Endothelial cell of umbilical vein (primary cell): ENCODE measurements around the gene TMEM140. TPM values are rescaled to one million over a fixed set of nuclear protein-coding genes. Genes with fewer than 3 reads are reported as not detected.

Experiments
- BruUV-seq: library from RNA; stranded (reverse); fragments of 400-500 nt; replicated peaks from 2 replicates; lab custom pipeline; 2021; lab: Mats Ljungman, UMichigan
- CTCF ChIA-PET: fragments of 300-600, 350-600 bp; sonication (Branson Sonifier 250); formaldehyde crosslinking; loops from one replicate; lab custom pipeline; 2021; ENCODE audit warnings: antibody characterized with exemption, inconsistent platforms; lab: Charles Lee
- POLR2A ChIA-PET: fragments of 300-600, 350-600 bp; sonication (Branson Sonifier 250); formaldehyde crosslinking; loops from one replicate; lab custom pipeline; 2021; ENCODE audit warnings: antibody characterized with exemption, inconsistent platforms; lab: Charles Lee
- DNase-seq: peaks from one replicate; pipeline ENCODE4 v3.0.0-alpha.2; 2011; ENCODE audit warnings: low read depth, low spot score
- FAIRE-seq: peaks from 2 replicates; lab custom pipeline; 2011; peaks lifted over from hg19 to GRCh38; lab: Jason Lieb, UNC
- H2AFZ ChIP-seq: 2 replicates; pipeline ENCODE4 v1.6.0; 2012; ENCODE audit warnings: low read depth, low read length, control low read depth, inconsistent platforms
- H3K27ac ChIP-seq: 2 replicates; pipeline ENCODE4 v1.5.1; 2011; ENCODE audit warnings: low read depth, mild to moderate bottlenecking, control low read depth, low read length, moderate library complexity; ENCODE audit not compliant: insufficient read depth
- H3K27me3 ChIP-seq, 2 experiments: 2 replicates each; pipeline versions ENCODE4 v1.6.0 to v1.6.1; 2011; ENCODE audit warnings: low read length in 2 of 2, mixed read lengths in 1 of 2; ENCODE audit not compliant: control insufficient read depth in 2 of 2, insufficient read depth in 2 of 2
- H3K36me3 ChIP-seq, 2 experiments: 2 replicates in 1 of 2; 3 replicates in 1 of 2; pipeline ENCODE4 v1.5.1; 2011; ENCODE audit warnings: low read length in 2 of 2, mild to moderate bottlenecking in 1 of 2, moderate library complexity in 1 of 2; ENCODE audit not compliant: control insufficient read depth in 2 of 2, insufficient read depth in 2 of 2; ENCODE audit errors: extremely low read depth in 1 of 2
- H3K4me1 ChIP-seq: 3 replicates; pipeline ENCODE4 v1.5.1; 2011; ENCODE audit warnings: mild to moderate bottlenecking, low read length; ENCODE audit not compliant: control insufficient read depth, insufficient read depth; ENCODE audit errors: extremely low read depth
- H3K4me2 ChIP-seq: 2 replicates; pipeline ENCODE4 v1.6.1; 2011; ENCODE audit warnings: low read length, control low read depth, mixed read lengths; ENCODE audit not compliant: insufficient read depth
- H3K4me3 ChIP-seq, 3 experiments: fragments of 200-600 bp in 1 of 3; sonication (generic), shearing (Covaris generic) in 1 of 3; replicated peaks in 1 of 3; 2 replicates each; pipeline ENCODE4 v1.5.1; 2011 to 2016; ENCODE audit warnings: control low read depth in 3 of 3, low read length in 3 of 3, mild to moderate bottlenecking in 2 of 3, inconsistent platforms in 1 of 3, low read depth in 1 of 3, moderate library complexity in 1 of 3; ENCODE audit not compliant: insufficient read depth in 1 of 3
- H3K79me2 ChIP-seq: 2 replicates; pipeline ENCODE4 v1.6.0; 2012; ENCODE audit warnings: low read length, inconsistent platforms; ENCODE audit not compliant: control insufficient read depth, insufficient read depth
- H3K9ac ChIP-seq: replicated peaks from 2 replicates; pipeline ENCODE3; 2011; ENCODE audit warnings: low read length, control low read depth; ENCODE audit not compliant: insufficient read depth; ENCODE audit errors: extremely low read depth
- H3K9me1 ChIP-seq: replicated peaks from 3 replicates; pipeline ENCODE4 v1.6.0; 2011; ENCODE audit warnings: mild to moderate bottlenecking, low read length; ENCODE audit not compliant: control insufficient read depth, insufficient read depth; ENCODE audit errors: extremely low read depth
- H3K9me3 ChIP-seq: replicated peaks from 2 replicates; pipeline ENCODE4 v1.5.1; 2012; ENCODE audit warnings: low read length, inconsistent platforms; ENCODE audit not compliant: control insufficient read depth, insufficient read depth
- H4K20me1 ChIP-seq: replicated peaks from 2 replicates; pipeline ENCODE3; 2011; ENCODE audit warnings: mild to moderate bottlenecking, low read length; ENCODE audit not compliant: control insufficient read depth, insufficient read depth; ENCODE audit errors: extremely low read depth
- CTCF ChIP-seq, 2 donors: IDR thresholded peaks; 1 replicate in 1 of 2; 2 replicates in 1 of 2; pipeline ENCODE4 v1.5.1; 2011; ENCODE audit warnings: low read length in 2 of 2, mild to moderate bottlenecking in 2 of 2, moderate library complexity in 2 of 2, control low read depth in 1 of 2, inconsistent platforms in 1 of 2, low read depth in 1 of 2; ENCODE audit not compliant: insufficient read depth in 1 of 2; ENCODE audit errors: extremely low read depth in 1 of 2
- EZH2 ChIP-seq: IDR thresholded peaks from 2 replicates; pipeline ENCODE4 v1.6.1; 2012; ENCODE audit warnings: borderline replicate concordance, low read depth, mild to moderate bottlenecking, moderate library complexity, low read length, inconsistent platforms; ENCODE audit not compliant: severe bottlenecking
- FOS ChIP-seq: IDR thresholded peaks from 2 replicates; pipeline ENCODE4 v1.6.1; 2011; ENCODE audit warnings: mild to moderate bottlenecking, low read length, moderate library complexity, borderline replicate concordance; ENCODE audit not compliant: insufficient read depth
- GATA2 ChIP-seq: IDR thresholded peaks from 2 replicates; pipeline ENCODE4 v1.7.0; 2011; ENCODE audit warnings: low read depth, mild to moderate bottlenecking, moderate library complexity, mixed read lengths, low read length; ENCODE audit not compliant: insufficient read length, insufficient read depth
- JUN ChIP-seq: IDR thresholded peaks from 2 replicates; pipeline ENCODE4 v1.6.1; 2011; ENCODE audit warnings: borderline replicate concordance, low read depth; ENCODE audit not compliant: insufficient read length, insufficient read depth
- MAX ChIP-seq: IDR thresholded peaks from 2 replicates; pipeline ENCODE4 v1.6.1; 2011; ENCODE audit not compliant: insufficient read depth, insufficient read length
- MYC ChIP-seq: IDR thresholded peaks from one replicate; pipeline ENCODE4 v1.6.1; 2011; ENCODE audit warnings: mild to moderate bottlenecking, low read depth, low read length
- POLR2A ChIP-seq: IDR thresholded peaks from 2 replicates; pipeline ENCODE4 v1.6.1; 2012; ENCODE audit warnings: low read depth, mild to moderate bottlenecking, control low read depth, low read length
- POLR2AphosphoS5 ChIP-seq: IDR thresholded peaks from 2 replicates; pipeline ENCODE4 v1.6.1; 2012; ENCODE audit warnings: low read depth, mild to moderate bottlenecking, control low read depth, low read length, moderate library complexity; ENCODE audit not compliant: insufficient read depth
- dilution Hi-C: fragments of 300-500 bp; cut with MboI; formaldehyde crosslinking; loops from one replicate; pipeline ENCODE4 v1.15.0; 2019; ENCODE audit warnings: low sequenced_read_pairs; ENCODE audit not compliant: extremely low pct_ligation_motif_present
- intact Hi-C: fragments of 100-400 bp; cut with micrococcal nuclease; formaldehyde crosslinking; loops from one replicate; pipeline ENCODE4 v1.10.0; 2022
- polyA plus RNA-seq, 4 experiments: library from polyadenylated mRNA; depleted of rRNA in 3 of 4; stranded (reverse) in 3 of 4; unstranded in 1 of 4; fragments of >200 nt; gene quantifications; 2 replicates each; pipeline versions ENCODE4 v1.2.1 to v1.2.3, GENCODE V29; 2011 to 2012; ENCODE audit warnings: missing spikeins in 1 of 4
- total RNA-seq: library from RNA; stranded (reverse); gene quantifications from 2 replicates; pipeline ENCODE4 v1.2.3, GENCODE V29; 2021

The TMEM140 gene
- total and polyA plus RNA-seq, 2 donors (not counting 3 experiments of a cell fraction or from before 2014, with no cell fraction given) = 17.9 to 26.5 TPM

GRCh38 chr7:135207406-135208101, 59.7 kb downstream of the TMEM140 start:
- ChIA-PET CTCF (no interaction called here), POLR2A (no interaction called here)
- FAIRE-seq = no peak
- Histone ChIP-seq H3K9ac (no peak overlapping the region), H3K36me3 (no peaks in the 10 kb centered on the region), H3K4me2 (no peak overlapping the region), H3K4me3 (no peak overlapping the region), H3K79me2 (no peaks in the 10 kb centered on the region), H3K9me1 (no peaks in the 10 kb centered on the region), H3K4me1 (peaks cover 8% of the 10 kb centered on the region), H3K9me3 (no peaks in the 10 kb centered on the region), H4K20me1 (no peaks in the 10 kb centered on the region), H3K27ac (no peak overlapping the region), H2AFZ (no peak overlapping the region), H3K27me3 (no peaks in the 10 kb centered on the region)
- no peak for TF ChIP-seq JUN
- no peak for TF ChIP-seq POLR2AphosphoS5
- TF ChIP-seq EZH2 = no peak
- TF ChIP-seq POLR2A = no peak
- no peak for TF ChIP-seq GATA2
- no peak for TF ChIP-seq CTCF (IDR thresholded peaks at IDR 0.05; ENCODE audit: extremely low read depth in 1 of 2, insufficient read depth in 1 of 2, low read depth in 1 of 2, low read length in 2 of 2)
- no peak for TF ChIP-seq MAX
- TF ChIP-seq FOS = no peak
- no peak for TF ChIP-seq MYC
- no TSS peak for BruUV-seq
- dilution Hi-C loops = no loop called here
- DNase-seq = no peak
- intact Hi-C loops = no loop called here
